GM10847 (cell line): ENCODE results near the gene SP140.

Experiments used
- POLR2A ChIP-seq: IDR thresholded peaks from 2 replicates; pipeline ENCODE4 v1.6.1; 2011; ENCODE audit not compliant: insufficient read length; ENCODE audit errors: extremely low read depth

Gene SP140

GRCh38 chr2:230219419-230220331 lies 5.9 kb upstream of the SP140 start, which contains the start of gene SP110:
TSS of gene SP110 (minus strand) at chr2:230219984. CDS start at chr2:230216927, 3,057 bp downstream.
- TF ChIP-seq POLR2A = peak; percentile 37

- TF ChIP-seq POLR2A = no peak
Observed at GRCh38 chr2:230220347-230220969, 5.1 kb upstream of the SP140 start.

- TF ChIP-seq POLR2A = no peak
Observed at GRCh38 chr2:230221493-230221892, 4.0 kb upstream of the SP140 start.

GRCh38 chr2:230224458-230224857 lies 1.1 kb upstream of the SP140 start:
- no peak for TF ChIP-seq POLR2A

DNA sequence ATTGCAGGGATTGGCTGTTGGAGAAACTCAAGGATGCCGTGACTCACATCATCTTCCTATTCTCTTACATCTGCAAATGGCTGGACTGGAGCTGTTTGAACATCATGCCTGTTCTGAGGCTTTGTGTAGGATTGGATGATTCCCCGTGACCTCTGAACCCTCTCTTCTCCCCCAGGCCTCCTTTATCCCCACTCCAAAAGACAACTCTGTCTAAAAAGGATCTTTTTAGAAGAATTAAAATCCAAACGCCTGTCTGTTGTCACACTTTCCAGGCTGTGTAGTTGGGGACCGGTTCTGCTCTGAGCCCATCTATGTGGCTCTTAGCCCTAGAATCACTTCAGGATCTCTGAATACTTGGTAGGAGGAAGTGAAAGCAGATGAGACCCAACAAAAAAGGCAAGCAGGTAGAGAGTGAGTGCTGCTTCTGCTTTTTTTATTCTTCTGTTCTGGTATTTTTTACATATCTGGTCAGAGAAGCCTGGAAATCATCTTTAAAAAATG lies 565 bp downstream of the SP140 start:
- no peak for TF ChIP-seq POLR2A

GRCh38 chr2:230227216-230227615 lies 1.7 kb downstream of the SP140 start:
- TF ChIP-seq POLR2A = no peak

DNA sequence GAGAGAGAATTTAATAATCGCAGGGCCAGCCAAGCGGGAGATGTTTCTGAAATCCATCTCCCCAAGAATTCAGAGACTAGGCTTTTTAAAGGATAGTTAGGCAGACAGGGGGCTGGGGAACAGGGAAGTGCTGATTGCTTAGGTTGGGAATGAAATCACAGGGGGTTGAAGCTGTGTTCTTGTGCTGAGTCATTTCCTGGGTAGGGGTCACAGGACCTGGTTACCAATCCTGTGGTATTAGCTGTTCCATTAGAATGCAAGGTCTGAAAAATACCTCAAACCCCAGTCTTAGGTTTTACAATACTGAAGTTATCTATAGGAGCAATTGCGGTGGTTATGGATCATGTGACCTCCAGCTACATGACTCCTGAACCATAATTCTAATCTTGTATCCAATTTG lies 4.6 kb downstream of the SP140 start:
- TF ChIP-seq POLR2A = no peak

DNA sequence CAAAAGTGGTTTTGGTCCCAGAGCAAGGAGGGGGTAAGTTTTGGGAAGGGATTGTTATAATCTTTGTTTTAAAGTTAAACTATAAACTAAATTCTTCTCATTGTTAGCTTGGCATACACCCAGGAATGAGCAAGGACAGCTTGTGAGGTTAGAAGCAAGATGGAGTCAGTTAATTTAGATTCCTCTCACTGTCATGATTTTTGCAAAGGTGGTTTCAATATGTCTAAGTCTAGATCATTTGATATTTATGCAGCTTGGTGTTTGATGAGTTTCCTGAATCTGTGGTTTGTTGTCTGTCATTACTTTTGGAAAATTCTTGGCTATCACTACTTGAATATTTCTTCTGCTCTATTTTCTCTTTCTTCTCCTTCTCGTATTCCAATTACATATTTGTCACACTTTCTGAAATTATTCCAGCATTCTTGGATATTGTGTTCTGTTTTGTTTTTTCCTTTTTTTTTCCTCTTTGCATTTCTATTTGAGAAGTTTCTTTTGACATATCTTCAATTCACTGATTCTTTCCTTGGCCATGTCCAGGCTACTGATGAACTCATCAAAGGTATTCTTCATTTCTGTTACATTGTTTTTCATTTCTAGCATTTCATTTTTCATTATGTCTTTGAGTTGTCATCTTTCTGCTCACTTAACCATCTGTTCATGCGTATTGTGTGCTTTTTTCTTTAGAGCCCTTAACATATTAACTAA lies 5.1 kb downstream of the SP140 start:
- no peak for TF ChIP-seq POLR2A

DNA sequence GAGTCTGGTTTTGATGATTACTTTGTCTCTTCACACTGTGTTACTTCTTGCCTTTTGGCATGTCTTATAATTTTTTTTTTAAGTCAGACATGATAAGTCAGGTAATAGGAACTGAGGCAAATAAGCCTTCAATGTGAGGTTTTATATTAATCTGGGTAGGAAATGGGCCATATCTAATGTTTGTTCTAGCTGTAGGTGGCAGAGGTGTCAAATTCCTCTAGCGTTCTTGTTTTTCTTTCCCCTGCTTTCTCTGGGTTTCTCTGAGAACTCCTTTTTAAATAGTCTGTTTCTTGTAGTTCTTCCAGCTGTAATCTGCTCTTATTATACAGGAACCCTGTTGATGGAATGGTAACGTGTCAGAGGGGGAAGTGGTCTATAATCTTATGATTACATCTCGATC lies 5.7 kb downstream of the SP140 start:
- TF ChIP-seq POLR2A = no peak

DNA sequence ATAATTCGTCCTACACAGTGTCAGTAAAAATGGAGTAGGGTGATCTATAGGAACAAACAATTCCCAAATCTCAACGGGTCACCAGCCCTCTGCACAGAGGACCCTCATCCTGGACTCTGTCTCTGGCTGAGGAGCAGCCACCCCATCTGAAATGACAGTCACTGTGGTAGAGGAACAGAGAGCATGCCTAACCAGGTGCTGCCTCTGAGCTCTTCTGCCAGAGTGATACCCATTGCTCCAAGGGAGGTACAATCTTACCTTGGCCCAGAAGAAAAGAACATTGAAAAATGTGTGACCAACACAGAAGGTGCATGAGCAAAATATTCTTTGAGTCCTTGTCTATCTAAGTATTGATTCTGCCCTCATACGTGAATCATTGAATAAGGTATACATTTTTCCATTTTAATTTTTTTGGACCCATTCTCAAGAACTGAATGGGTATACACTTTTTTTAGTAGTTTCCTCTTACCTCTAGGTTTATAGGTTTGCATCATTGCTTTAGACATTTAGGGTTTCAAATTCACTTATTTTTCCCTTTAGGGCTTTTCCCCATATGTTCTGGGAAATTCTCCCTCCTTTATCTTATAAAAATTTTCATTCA lies 8.7 kb downstream of the SP140 start:
- TF ChIP-seq POLR2A = no peak

- TF ChIP-seq POLR2A = no peak
Observed at GRCh38 chr2:230234845-230235244, 9.3 kb downstream of the SP140 start.

GRCh38 chr2:230244211-230244610 lies 18.7 kb downstream of the SP140 start:
- no peak for TF ChIP-seq POLR2A

GRCh38 chr2:230246206-230246605 lies 20.7 kb downstream of the SP140 start:
- TF ChIP-seq POLR2A = no peak

GRCh38 chr2:230250231-230250630 lies 24.7 kb downstream of the SP140 start:
- no peak for TF ChIP-seq POLR2A
